OCI-M2 (cell line): Measurements from ENCODE around the gene SLC27A3.

Experiments used
- DNase-seq: peaks from one replicate; lab custom pipeline; 2025; ENCODE audit not compliant: unreplicated experiment; lab: John Stamatoyannopoulos, UW

The SLC27A3 gene

DNA sequence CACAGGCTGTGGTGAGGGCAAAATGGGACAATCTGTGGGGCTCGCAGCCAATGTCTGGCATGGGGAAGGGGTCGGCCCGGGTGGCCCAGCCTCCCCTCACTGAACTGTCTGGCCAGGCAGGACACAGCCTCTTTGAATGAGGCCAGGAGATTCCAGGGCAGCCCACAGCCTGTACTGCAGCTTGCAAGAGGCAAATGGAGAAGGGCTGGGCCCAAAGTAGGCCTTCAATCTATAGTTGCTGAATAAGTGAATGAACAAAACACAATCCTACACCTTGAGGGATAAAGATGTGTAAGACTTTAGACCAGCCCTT lies 23.2 kb downstream of the SLC27A3 start:
- DNase-seq: no peak

DNA sequence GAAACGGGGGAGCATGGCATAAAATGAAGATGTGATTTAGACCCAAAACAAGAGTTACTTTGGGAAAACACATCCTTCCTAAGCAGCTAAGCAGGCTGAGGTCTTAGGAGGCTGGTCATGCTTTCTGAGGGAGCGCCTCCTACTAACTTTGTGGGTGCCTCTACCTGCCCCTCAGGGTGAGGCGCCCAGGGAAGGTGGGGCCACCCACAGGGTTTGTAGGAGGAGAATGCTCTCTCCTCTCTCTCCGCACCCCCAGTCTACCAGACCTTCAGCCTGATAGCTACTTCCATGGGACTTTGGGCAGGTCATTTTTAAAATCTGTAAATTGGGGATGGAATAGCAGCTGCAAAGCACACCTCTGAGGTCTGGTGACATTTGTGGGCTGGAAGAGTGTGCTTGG lies 23.8 kb downstream of the SLC27A3 start:
- DNase-seq: no peak

DNA sequence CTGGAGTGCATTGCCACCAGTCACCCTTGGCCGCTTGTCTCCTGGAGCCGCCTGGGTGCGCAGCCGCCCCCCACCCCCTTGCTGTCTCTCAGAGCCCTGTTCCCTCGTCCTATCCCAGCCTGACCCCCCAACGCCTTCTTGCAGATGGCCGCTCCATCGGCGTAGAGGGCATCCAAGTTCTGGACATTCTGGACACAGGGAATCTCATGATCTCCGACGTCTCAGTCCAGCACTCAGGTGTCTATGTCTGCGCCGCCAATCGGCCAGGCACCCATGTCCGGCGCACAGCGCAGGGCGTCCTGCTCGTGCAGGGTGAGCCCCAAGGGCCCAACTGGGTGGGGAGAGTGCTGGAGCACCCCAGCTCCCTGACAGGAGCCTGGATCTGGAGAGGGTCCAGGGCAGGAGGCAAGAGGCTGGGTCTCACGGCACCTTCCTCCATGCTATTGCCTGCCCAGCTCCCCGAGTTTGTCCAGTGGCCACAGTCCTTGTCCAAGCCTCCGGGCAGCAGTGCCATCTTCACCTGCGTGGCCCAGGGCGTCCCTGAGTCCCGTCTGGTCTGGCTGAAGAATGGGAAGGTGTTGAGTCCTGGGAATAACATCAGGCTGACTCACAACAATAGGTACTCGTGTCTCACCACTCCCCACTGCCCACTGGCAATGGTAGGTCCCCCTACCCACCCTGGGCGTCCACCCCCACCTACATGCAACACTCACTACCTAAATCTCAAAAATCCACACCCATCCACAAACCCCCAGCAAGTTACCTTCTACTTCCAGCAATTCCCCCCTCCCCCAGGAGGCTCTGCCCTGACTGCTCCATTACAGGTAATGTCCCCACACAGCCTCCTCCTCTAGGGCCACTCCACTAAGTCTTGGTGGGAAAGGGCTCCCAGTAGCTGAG lies 24.6 kb downstream of the SLC27A3 start:
- no peak for DNase-seq

DNA sequence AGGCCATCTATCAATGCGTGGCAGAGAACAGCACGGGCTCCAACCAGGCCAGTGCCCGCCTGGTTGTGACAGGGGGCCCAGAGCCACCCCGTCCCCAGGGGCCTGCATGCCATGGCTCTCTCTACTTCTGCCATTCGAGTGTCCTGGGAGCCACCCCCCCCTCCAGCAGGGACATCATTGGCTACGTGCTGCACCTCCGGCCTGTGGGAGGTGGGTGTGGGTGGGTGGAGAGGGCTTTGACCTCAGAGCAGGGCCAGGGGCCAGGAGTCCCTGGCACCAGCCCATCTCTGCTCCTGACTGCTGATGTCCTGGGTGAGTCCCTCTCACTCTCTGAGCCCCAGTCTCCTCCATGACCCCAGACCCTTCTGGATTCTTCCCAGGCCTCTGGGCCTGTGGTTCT lies 25.3 kb downstream of the SLC27A3 start:
- DNase-seq: no peak

DNA sequence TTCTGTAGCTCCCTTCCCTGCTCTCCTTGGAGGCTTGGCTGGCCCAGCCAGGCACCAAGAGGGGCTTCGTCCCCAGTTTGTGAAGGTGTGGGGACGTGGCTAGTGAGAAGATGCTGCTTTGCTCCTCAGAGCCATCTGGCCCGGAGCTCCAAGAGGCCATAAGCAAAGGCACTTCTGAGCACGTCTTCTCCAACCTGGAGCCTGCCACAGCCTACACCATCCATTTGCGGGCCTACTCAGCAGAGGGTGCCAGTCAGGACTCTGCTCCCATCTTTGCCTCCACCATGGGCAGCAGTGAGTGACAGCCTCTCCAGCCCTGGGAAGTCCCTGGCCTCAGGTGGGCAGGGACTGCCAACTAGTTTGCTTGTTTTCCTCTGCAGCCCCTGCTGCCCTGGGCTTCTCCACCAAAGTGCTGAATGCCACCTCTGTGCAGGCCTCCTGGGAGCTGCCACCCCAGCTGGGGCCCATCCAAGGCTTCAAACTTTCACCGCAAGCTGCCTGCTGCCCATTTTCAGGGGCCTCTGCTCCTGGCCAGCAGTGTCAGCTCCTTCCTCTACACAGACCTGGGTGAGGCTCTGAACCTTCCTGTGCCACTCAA lies 25.9 kb downstream of the SLC27A3 start:
- no peak for DNase-seq

DNA sequence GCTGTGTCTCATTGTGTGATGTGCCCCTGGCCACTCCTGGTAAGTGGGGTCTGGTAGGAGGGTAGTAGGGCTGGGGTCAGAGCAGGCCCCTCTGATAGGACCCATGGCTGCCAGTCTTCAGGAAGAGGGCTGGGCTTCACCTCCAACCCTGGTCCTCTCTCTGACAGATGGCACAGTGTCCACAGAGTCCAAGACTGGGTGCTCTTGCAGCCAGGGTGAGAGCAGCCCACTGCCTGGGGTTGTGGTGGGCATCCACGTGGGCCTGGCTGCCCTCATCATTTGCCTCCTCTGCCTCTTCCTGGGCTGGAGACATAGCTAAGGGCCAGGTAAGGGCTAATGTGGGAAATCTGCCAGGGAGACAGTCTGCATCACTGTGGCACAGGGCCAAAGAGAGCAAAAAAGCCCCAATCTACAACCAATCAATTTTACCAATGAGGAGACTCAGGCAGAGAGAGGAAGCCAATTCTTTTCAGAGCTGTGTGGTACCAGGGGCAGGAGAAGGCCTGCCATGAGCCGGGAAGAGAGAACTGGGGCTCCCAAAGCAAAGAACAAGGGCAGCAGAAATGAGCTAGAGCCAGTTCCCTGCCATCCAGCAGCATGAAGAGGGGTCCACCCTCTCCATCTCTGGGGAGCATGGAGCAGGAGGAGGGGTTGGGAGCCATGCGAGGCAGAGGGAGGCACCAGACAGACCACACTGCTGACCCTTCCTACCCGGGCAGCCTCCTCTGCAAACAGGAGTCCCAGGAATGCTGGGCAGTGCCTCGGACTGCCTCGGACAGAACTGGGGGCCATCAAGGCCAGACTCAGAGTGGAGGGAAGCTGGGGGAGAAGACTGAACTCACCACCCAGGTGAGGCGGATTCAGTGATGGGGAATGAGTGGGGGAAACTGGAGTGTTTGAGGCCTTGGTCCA lies 26.8 kb downstream of the SLC27A3 start:
- no peak for DNase-seq

DNA sequence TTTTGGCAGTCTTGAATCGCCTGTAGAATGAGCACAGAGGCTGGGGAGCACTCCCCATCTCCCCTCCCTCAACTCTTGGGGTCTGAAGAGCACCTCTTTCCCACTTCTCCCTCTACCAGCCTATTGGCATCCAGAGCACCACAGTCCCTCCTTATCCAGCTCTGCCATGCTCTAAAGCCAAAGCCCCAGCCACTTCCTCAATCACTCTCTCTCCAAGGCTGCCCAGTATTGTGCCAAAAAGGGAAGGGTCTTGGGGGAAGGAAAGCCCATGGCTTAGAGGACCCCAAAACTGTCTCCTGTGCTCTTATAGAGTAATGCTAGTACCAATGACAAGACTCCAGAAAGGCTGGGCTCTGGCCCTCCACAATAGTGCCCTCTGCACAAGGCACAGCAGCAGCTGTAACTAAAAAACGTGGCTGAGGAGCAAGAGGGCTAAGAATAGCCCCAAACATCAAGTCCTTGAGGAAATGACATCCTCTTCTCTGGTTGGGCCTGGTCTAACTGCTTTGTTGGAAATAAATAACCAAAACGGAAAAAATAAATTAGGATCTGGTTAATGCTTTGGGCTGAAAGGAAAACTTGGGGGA lies 28.4 kb downstream of the SLC27A3 start:
- DNase-seq: no peak

DNA sequence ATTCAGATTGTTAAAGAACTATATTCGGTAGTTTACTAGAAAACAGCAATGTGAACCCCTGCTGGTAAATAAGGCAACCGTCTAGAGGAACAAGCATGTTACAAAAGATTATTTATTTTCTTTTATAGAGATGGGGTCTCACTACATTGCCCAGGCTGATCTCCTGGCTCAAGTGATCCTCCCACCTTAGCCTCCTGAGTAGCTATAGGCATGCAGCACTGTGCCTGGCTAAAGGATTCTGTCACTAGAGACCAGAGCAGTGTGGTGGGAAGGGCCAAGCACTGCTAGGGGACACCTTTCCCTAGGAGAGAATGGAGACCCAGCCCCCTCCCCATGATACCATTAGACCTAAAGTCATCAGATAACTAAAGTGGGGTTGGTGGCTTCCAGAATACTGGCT lies 28.9 kb downstream of the SLC27A3 start:
- no peak for DNase-seq

DNA sequence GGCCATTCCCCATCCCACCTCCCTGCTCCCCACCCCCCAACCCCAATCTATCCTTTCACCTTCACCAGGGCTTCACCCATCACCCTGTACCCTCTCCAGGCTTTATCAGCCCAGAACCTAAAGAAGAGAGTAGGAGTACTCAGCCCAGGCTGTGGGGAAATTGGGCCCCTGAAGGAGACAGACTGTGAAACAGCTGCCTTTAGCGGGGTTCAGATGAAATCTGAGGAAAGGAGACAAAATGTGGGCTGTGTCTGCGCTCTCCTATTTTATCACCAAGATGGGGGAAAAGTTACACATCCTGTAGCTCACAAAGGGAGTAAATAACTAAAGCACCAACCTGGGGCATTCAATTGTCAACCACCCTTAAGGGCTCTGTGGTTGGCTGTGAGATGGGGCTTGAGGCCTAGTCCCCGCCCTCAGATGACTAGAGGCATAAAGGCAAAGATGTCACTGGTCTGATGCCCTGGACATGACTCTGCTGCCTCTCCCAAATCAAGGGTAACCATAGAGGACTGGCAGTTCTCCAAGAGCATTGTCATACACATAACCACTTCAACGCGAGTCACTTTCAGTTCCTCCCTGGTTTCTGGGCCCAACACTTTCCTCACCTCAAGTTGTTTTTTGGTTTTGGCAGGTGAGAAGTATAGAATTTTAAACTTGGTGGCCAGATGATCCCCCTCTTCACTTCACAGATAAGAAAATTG lies 30.0 kb downstream of the SLC27A3 start:
- DNase-seq: no peak

DNA sequence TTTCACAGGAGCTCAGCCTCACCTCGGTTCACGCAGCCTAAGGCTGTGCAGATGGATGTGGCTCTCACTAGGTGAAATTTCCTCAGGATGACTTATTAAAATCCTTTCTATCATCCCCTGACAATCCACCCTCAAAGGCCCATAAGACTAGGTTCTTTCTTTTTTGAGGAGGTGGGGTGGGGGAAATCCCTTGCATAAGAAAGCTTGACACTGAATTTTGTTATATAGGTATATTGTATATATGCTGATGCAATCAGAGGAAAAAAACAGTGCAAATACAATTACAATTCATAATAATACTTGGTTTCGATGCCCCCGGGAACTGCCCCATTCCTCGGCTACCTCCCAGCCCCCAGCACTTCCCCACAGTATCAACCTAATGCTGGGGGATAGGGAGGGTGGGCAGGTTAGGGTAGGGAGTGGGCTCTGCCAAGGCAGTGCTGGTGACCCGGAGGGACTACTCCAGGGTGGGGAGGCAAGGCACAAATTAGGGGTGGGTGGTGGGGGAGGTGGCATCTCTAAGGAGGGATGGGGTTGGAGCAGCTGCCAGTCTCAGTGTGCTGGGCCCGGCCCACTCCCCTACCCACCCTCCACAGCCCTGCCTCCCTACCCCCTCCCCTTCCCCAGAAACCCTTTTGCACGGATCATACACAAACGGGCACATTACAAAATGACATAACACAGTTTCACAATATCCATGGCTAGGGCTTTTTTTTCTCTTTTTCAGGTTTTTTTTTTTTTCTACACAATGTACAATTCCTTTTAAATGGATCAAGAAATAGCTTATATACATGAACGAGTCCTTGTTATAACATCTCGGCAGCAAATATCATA lies 30.9 kb downstream of the SLC27A3 start:
- DNase-seq: no peak

DNA sequence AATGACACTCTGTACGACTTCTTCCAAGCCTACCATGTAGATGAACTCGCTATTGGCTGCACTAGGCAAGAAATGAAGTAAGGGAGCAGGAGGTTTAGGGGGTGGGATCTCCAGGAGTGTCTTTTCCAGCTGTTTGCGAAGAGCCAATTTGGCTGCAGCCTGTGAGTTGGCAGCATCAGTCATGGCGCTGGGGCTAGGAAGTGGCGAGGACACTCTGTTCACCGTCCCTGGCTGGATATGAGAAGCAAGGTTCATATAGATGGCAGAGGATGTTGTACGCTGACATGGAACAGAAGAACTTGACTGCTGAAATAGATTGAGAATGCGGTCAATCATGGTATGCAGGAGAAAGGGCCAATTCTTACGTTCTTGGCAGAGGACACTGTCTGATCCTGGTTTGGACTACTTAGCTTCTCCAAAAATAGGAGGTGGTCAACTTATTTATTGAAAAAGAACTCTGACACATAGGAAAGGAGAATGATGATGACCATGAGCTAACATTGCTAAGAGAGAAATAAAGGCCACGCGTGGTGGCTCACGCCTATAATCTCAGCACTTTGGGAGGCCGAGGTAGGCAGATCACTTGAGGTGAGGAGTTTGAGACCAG lies 41.2 kb downstream of the SLC27A3 start:
- no peak for DNase-seq

DNA sequence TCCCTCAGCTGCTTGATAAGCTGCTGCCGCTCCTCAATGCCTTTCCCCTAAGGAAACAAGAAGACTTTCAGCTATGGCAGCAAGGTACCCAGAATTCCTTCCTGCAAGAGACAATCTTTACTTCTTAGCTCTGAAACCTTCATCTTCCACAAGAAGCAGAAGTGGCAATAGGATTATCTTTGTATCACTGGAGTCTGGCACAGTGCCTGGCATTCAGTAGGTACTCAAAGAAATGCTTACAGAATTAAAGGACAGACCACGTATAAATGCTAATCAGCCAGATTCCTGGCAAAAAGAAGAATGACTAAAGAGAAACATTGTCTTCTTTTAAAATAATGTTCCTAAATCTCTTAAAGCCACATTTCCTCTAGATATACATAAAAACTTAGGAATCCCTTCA lies 43.7 kb downstream of the SLC27A3 start:
- no peak for DNase-seq

DNA sequence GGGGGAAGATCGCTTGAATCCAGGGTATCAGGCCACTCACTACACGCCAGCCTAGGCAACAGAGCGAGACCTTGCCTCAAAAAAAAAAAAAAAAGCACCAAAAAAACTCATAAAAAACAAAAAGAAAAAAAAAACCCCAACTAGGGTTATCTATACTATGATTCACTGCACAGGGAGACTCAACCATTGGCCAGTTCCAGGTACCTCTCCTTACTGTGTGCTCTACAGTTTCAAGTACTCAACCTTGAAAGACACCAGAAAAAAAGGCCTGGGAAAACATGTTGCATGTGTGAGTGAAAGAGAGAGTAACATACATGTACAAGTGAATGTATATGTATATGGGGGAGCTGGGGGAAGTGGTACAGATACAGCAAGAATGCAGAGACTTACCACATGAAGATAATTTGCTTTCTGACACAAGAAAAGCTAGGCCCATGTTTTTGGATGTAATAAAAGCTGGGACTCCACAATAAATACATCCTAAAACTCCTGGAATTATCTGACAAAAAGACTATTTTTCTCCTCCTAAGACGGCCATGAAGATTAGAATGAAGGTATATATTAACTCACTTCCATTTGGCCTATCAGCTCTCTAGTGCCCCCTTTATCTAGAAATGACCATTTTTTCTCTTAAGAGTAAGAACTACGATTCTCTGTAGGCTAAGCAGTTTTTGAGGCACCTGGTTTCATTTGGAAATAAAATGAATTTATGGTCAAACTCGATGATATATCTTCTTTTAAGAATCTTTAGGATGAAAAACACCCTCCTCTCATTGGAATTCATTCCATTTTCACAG lies 52.2 kb downstream of the SLC27A3 start:
- DNase-seq: no peak
